DMS79 (cell line): Measurements from ENCODE around the gene MAPK12.

ENCODE experiments used
- DNase-seq: peaks from one replicate; lab custom pipeline; 2025; lab: John Stamatoyannopoulos, UW

MAPK12 gene

DNA sequence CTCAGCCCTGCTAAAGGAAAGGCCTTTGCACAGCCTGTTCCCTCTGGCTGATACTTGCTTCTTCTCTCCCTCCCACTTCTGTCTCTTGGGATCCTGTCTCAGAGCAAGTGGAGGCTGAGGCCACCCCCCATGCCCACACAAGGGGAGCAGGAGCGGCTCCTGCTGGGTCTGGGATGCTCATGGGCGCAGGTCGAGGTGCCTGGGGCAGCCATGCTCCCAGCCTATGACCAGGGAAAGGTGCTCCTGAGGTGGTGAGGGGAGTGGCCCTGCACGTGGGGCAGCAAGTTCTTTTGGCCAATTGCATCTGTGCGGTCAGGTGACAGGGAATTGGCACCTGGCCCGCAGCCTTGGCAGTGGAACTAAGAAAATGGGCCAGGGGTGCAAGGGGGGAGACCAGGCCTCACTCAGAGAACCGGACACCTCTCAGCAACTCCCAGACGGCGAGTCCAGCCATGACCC is 7.2 kb upstream of the MAPK12 start:
- no peak for DNase-seq

DNA sequence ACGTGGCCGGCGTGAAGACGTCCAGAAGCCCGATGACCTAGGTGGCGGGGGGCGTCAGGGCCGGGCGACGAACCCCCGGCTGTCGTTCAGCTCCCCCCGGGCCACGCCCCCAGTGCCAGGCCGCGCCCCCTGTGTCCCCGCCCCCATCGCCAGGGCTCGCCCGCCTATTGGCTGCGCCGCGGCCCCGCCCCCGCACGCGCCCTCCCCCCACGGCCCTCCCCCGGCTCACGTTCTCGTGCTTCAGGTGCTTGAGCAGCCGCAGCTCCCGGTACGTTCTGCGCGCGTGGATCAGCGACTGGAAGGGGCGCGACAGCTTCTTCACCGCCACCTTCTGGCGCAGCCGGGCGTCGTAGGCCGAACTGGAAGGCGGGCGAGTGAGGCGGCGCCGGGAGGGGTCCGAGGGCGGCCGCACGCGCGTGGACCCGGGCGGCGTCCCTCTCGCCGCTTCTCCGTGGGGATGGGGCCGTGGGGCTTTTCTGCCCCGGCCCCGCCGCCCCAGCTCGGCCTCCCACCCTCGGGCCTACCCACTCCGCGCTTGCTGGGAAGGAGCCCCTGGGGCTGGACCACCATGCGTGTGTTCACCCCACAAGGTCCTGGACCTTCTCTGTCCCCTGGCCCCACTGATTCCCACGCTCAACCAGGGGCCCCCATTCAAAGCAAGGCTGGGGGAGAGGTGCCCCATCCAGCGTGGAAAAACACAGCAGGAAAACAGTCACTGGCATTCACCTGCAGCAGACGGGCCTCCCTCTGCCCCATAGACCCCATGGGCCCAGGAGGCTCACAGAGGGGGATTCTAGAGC is 6.3 kb upstream of the MAPK12 start:
- DNase-seq = no peak

DNA sequence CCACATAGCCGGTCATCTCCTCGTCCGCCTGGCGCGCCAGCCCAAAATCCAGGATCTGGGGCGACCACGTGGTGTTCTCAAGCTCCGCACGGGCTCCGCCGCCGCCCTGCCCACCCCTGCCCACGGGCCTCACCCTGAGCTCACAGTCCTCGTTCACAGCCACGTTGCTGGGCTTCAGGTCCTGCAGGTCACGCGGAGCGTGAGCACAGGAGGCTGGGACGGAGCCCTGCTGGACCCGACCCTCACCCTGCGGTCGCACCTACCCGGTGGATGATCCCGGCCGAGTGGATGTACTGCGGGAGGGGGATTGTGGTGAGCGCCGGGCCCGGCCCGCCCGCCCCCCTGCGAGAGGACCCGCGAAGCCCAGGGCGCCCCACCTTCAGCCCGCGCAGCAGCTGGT is 5.5 kb upstream of the MAPK12 start:
- DNase-seq = no peak

DNA sequence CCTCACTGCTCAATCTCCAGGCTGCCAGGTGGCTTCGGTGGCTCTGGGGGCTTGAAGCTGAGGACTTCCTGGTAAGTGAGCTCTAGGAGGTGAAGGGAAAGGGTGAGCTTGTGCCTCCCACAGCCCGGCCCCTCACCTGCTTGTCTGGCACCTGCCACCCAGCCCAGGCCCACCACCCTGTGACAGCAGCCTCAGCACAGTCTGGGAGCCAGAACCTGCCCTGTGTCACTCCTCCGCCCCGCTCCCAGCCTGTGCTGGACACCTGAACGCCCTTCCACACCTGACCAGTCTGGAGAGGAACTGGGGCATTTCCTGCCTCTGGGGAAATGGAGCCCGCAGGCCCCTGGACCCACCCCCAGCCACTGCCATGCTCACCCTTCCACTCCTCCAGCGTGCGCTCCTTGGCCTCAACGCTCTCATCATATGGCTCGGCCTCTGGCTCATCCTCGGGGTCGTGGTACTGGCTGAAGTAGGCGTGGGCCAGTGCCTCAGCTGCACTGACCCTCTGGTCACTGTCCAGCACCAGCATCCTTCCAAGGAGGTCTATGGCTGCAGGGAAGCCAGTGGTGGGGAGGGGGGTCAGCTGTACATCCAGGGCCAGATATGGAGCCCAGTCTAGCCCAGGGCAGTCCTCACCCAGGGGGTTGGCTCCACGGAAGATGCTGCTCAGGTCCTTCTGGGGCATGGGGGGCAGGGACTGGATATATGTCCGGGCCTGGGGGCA is 3.6 kb upstream of the MAPK12 start:
- DNase-seq = no peak

DNA sequence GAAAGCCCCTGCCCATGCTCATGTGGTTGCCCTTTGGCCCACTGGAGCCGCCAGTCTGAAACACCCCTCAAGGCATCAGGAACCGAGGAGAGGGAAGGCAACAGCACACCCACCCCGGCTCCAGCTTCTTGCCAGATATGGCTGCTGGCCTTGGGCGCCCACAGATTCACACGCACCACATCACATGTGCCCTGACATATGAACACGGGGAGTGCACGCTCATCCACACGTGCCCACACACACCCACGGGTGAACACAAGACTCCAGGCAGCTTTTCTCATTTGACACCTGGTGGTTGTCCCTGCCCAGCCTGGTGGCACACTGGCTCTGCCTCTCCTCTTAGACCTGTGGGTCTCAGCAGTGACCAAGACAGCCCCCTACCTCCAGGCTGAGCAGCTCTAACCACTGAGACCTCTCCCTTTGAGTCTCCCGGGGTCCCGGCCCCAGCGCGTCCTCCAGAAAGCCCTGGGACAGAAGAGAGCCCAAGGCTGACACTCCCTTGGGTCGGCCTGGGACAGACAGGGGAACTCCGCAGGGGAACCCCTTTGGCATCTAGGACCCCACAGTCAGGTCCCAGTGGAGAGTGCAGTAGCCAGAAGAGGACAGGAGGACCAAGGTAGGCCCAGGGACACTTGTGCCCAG is 2.7 kb upstream of the MAPK12 start:
- DNase-seq = no peak

DNA sequence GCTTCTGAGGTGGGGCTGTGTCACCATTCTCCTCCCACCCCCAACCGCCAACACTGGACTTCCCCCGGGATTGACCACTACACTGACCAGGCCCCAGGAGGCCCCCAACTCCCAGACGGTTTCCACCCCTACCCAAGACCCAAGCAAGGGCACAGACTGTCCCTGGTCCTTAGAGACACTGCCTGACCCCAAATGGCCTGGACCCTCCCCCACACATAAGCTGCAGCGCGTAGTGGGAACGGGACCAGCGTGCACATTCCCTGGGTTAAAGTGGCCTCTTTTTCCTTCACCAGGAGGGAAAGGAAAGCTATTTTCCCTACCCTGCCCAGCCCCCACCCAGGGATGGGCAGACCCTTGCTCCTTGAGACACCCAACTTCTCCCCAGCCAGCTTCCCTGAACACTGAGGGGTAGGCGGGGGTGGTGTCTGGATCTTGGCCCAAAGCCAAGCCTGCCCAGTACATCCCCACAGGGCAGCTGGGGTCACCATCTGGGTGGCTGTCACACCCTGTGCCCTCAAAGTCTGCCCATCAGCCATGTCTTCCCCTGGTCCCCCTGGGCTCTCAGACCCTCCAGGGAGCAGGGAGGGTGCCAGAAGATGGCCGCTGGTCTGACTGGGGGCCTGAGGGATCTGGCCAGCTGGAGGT is 1.6 kb upstream of the MAPK12 start:
- no peak for DNase-seq

DNA sequence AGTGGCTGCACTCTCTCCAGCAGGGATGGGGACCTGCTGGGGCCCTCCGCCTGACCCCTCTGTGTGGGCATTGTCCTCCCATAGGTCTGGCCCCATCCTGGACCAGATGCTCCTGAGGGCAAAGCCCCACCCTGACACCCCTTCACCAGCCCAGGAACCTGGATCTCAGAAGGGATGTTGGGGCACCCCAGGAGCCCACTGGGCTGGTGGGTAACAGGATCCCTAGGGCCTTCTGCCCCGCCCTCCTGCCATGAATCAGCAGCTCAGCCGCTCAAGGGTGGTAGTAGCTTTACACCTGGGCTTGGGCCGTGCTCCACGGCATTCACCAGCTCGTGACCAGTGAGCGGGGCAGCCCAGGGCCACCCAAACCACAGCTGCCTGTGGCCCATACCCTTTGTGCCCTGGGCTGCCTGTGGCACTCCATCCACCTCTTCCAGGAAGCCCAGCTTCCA is 1.0 kb upstream of the MAPK12 start:
- no peak for DNase-seq

DNA sequence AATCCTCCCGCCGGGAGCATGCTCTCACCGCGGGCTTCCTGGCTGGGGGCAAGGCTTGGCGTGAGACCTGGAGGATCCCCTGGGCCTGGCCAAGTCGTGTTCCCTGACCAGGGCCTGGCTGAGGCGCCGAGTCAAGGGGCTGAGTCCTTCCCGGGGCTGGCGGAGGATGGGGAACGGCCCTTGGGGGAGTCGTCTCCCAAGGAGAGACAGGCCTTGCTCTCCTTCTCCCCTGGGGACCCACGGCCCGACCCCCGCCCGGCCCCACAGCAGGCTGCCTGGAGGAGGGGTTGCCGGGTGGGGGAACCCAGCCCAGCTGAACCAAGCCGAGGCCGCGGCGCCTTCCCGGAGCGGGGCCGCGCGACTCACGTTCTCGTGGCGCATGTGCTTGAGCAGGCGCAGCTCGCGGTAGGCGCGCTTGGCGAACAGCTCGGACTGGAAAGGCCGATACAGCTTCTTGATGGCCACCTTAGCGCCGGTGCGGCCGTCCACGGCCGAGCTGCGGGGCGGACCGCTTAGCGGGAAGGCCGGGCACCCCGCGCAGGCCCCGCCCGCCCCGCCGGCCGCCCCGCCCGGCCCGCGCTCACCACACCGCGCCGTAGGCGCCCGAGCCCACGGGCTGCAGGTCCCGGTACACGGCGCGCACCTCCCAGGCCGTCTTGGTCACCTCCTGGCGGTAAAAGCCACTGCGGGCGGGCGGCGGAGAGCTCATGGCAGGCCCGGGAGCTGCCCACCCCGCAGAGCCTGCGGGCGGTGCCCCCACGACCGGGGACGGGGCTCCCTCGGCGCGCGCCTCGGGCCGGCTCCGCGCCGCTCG is 475 bp downstream of the MAPK12 start:
- no peak for DNase-seq

DNA sequence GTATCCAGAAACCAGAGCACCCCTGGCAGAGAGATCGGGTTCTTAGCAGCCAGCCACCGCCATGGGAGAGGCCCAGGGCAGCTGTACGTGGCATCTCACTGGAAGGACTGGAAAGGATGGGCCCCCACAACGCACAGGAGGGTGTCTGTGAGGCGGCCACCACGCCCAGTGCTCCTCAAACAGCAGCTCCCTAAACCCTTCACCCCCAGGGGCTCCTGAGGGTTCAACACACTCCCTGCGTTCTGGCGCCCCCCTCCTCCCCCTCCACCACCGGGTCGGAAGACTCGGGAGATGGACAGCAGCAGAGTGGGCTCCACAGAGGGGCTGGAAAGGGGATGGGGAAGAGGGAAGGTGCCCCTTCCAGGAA is 1.1 kb downstream of the MAPK12 start:
- no peak for DNase-seq

DNA sequence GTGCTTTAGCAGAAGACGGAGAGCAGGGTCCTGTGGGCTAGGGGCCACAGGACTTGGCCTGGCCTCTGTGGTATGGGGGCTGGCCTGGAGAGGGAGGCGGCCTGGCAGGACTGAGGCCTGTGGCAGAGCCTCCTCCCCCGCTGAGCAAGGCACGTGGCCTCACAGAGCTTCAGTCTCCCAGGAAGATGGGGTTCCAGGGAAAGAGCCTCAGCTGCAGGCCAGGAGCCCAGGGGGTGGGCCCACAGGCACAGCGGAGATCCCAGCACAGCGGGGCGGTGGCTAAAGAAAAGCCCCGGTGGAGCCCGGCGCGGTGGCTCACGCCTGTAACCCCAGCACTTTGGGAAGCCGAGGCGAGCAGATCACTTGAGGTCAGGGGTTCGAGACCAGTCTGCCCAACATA is 2.2 kb downstream of the MAPK12 start:
- DNase-seq = no peak

DNA sequence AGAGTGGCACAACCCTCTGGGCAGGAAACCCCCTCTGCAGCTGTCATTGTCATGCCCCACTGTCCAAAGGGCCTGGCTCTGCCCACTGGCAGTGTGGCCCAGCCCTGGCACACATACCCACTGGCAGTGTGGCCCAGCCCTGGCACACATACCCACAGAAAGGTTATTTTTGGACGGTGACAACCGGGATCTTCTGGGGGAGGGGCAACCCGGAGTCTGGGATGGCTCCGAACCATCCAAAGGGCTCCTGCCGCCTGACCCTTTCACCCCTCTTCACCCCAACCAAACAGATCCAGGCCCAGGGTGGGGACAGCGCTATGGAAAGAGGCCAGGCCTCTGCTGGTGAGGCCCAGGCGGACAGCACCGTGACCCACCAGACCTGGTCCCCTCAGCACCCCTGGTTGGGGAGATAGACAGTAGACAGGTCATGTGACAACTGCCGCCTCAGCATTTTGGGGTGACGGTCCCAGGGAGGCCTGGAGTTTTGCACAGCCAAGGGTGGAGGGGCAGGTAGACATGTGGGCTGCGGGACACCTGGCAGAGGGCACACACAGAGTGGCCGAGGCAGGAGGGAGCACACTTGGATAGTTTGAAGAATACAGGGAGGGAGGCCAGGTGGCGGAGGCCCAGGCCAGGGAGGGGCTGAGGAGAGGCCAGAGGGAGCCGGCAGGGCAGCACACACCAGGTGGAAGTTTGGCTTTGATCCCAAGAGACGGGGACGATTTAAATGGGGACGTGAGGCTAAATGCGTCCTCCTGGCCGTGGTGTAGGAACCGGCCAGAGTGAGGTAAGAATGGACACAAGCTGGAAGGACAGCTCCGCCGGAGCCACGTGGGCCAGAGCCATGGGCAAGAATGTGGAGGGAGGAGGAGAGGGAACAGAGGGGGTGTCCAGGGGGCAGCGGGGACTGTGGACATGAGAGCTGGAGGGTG is 2.9 kb downstream of the MAPK12 start:
- no peak for DNase-seq

DNA sequence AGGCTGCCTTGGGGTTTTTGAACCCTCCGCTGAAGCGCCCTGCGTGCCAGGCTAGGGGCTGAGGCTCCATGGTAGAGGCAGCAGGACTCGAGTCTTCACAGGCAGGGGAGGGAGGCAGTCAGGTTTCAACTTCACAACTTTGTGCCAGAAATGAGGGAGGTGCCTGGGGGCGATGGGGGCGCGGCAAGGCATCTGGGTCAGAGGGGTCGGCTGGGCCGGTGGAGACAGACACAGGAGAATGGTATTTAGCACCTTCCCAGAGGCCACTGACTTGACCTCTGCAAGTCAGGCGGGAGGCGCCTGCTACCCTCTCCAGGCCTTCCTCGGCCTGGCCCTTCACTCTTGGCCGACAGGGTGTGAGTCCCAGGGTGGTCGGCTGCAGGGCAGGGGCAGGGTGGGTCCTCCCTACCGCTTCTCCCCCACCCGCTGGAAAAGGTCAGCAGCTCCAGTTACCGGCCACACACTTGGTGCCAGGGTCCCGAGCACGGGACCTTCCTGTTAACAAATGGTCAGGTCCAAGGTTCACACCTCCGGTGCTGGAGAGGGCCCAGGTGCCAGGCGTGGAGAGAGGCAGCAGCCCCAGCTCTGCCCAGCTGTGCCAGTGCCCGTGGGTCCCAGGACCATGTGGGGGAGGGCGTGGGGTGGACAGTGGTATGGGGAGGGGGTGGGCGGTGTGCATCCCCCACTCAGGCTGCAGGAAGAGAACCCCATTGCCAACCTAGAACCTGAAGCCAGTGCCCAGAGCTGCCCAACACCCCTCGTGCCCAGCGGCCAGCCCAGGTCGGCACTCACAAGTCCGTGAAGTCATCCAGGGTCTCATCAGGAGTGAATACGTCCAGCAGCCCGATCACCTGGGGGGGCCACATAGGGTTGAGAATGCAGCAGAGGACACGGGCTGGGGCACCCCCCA is 3.8 kb downstream of the MAPK12 start:
- DNase-seq = no peak

DNA sequence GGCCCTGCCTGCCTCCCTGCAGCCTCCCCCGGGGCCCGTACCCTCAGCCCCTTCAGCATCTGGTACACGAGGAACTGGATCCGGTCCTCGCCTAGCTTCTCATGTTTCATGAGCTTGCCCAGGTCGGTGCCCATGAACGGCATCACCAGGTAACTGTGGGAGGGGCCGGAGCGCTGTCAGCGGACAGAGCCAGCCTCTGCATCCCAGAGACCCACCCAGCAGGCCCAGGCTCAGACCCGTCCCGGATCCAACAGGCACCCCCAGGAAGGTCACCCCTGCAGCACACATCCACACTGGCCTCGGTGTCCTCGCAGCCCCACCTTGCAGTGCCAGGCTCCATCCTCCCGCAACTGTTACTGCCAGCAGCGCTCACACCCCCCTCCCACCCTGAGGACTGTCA is 4.4 kb downstream of the MAPK12 start:
- no peak for DNase-seq

DNA sequence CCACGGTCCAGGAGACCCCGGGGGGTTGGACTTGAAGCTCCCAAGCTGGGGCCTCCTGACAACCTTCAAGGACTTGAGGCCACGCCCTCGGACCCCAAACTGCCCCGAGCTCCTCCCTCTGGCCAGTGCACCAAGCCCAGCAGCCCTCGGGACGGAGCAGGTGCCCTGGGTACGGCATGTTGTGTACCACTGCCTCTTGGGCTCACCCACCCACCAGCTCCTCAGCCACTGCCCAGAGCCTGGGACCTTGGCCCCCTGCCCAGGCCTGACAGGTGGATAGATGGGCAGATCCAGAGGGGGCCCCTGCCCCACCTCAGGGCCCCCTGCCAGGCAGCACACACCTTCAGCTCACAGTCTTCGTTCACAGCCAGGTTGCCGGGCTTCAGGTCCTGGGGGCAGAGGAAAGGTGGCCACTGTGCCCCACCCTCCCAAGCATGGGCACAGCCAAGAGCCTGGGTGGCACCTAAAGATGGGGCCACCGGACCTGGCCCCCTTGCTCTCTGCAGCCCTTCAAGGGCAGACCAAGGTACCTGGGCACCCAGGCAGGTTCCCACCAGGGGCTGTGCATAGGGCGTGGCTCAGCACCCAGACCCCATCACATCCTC is 5.1 kb downstream of the MAPK12 start:
- DNase-seq = no peak

DNA sequence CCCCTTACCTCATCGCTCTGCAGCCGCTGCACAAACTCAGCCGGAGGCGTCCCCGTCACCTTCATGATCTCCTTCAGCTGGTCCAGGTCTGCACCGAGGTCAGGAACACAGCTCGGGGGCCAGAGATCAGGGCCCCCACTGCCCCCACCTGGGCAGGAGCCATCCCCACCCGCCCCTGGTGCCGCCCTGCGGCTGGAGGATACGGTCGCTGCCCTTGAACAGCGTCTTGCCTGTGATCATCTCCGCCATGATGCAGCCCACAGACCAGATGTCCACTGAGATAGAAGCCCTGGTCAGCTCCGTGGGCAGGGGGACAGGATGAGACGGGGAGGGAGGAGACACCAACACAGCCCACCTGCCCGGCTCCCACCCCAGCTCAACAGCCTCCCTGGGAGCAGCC is 5.9 kb downstream of the MAPK12 start:
- no peak for DNase-seq

DNA sequence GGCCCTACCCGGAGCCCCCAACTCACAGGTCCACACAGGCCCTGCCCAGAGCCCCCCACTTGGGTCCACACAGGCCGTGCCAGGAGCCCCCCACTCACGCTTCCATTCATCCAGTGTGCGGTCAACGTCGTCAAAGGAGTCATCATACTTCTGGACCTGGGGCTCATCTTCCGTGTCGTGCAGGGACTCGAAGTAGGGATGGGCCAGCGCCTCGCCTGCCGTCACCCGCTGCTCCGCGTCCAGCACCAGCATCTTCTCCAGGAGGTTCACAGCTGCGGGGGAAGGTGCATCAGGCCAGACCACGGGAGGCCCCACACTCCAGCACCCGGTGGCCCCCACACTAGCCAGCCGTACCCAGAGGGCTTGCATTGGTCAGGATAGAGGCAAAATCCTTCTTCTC is 6.4 kb downstream of the MAPK12 start:
- DNase-seq = no peak

DNA sequence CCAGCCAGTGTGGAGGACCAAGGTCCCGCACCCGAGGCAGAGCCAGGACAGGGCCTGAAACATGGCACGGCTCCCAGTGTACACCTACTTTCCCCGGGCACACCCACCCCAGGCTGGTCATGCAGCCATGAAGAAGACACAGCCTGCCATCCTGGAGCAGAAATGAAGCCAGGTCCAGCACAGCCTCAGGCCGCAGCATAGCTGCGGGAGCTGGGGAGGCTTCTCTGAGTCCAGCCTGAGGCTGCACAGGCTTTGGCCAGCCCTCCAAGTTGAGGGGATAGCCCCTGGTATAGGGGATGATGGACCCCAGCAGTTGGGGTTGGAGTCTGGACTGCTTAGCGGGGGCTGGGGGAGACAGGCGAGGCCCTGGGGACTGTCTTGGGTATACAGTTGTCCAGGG is 7.5 kb downstream of the MAPK12 start:
- DNase-seq = no peak

DNA sequence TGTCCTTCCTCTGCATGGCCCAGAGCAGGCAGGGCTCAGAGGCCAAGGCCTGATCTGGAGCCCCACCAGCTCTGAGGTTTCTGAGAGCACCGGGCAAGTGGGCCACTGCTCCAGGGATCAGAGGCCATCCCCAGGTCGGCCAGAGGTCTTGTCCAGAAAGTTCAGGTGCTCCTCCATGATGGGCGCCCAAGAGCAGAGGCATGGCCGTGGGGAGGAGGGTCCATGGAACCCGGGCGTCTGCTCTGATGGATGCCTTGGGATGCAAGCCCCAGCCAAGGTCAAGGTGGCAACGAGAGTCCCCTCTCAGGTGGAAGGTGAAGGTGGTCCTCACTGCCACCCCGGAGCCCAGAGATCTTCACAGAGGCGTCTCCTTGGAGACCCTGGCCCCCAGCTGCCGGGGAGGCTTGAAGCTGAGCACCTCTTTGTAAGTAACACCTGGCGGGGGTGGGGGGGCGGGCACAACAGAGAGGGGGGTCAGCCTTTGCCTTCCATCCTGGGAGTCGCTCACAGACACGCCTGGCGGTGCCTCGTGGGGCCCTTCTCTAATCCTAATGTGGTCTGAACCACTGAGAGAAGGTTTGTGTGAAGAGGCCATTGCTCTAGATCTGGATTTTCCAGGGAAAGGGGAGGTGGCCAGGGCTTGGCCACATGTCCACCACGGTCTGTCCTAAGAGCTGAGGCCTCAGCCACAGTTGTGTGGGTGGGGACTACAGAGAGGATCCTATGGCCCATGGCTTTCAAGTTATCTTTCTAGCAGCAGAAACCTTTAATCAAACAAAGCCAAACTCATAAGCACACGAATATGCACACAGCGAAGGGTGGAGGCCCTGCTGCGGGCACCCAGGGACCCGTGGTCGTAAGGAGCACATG is 8.2 kb downstream of the MAPK12 start:
- DNase-seq = no peak
